HepG2 (cell line): ENCODE data around the gene PPP1R9A. TPM values are rescaled to one million over a fixed set of nuclear protein-coding genes. Genes with fewer than 3 reads are reported as not detected.

Experiments
- CHD4 ChIP-seq: fragments of 200-600 bp; sonication (generic); IDR thresholded peaks from 2 replicates; pipeline ENCODE4 v1.7.0; 2017; ENCODE audit warnings: mild to moderate bottlenecking, low read length, borderline replicate concordance
- CREM ChIP-seq, 2 experiments: sonication (generic) in 1 of 2; formaldehyde crosslinking in 1 of 2; IDR thresholded peaks; 2 replicates each; pipeline versions ENCODE4 v1.4.0 to v1.6.1; 2016 to 2020; ENCODE audit warnings: antibody characterized with exemption in 1 of 2, mild to moderate bottlenecking in 1 of 2, missing genetic modification reagents in 1 of 2
- ESRRA ChIP-seq: sonication (generic); formaldehyde crosslinking; IDR thresholded peaks from 2 replicates; pipeline ENCODE4 v1.5.1; 2020; ENCODE audit warnings: mild to moderate bottlenecking, low read depth, missing genetic modification reagents
- FOSL2 ChIP-seq: sonication (generic); formaldehyde crosslinking; IDR thresholded peaks from 2 replicates; pipeline ENCODE4 v1.4.0; 2020; ENCODE audit warnings: missing genetic modification reagents
- FOXA1 ChIP-seq, 2 experiments: fragments of 450-650 bp in 1 of 2; sonication (generic) in 1 of 2; formaldehyde crosslinking in 1 of 2; IDR thresholded peaks; 2 replicates each; pipeline versions ENCODE4 v1.4.0 to v1.6.1; 2016 to 2020; ENCODE audit warnings: missing genetic modification reagents in 1 of 2
- HMG20A ChIP-seq: IDR thresholded peaks from 2 replicates; pipeline ENCODE4 v1.6.1; 2016; ENCODE audit warnings: borderline replicate concordance
- HOXA5 ChIP-seq: sonication (generic); formaldehyde crosslinking; IDR thresholded peaks from 2 replicates; pipeline ENCODE4 v1.4.0; 2020; ENCODE audit warnings: missing genetic modification reagents
- KLF9 ChIP-seq: IDR thresholded peaks from 2 replicates; pipeline ENCODE4 v1.6.1; 2016; ENCODE audit warnings: low read depth
- NFKBIZ ChIP-seq: IDR thresholded peaks from 2 replicates; pipeline ENCODE4 v1.6.1; 2018; ENCODE audit warnings: missing genetic modification reagents, missing compliant biosample characterization
- NR2F2 ChIP-seq: IDR thresholded peaks from 2 replicates; pipeline ENCODE4 v1.6.1; 2012; ENCODE audit warnings: low read depth, inconsistent platforms, borderline replicate concordance
- POLR2A ChIP-seq, 2 experiments: IDR thresholded peaks; 2 replicates each; pipeline ENCODE4 v1.6.1; 2011; ENCODE audit warnings: low read depth in 2 of 2, low read length in 2 of 2, mild to moderate bottlenecking in 1 of 2, moderate library complexity in 1 of 2; ENCODE audit not compliant: insufficient read depth in 1 of 2
- RCOR2 ChIP-seq: IDR thresholded peaks from 2 replicates; pipeline ENCODE4 v1.6.1; 2016; ENCODE audit warnings: missing biosample characterization, missing genetic modification reagents
- SMYD3 ChIP-seq: sonication (generic); formaldehyde crosslinking; IDR thresholded peaks from 2 replicates; pipeline ENCODE4 v1.8.1; 2023; ENCODE audit warnings: mild to moderate bottlenecking, missing genetic modification reagents
- TBX3 ChIP-seq: fragments of 450-650 bp; IDR thresholded peaks from 2 replicates; pipeline ENCODE4 v1.6.1; 2017; ENCODE audit warnings: antibody characterized with exemption, mild to moderate bottlenecking, inconsistent platforms, borderline replicate concordance
- YY1 ChIP-seq: IDR thresholded peaks from 2 replicates; pipeline ENCODE4 v1.6.1; 2011; ENCODE audit warnings: low read length, low read depth, moderate library complexity, mild to moderate bottlenecking; ENCODE audit not compliant: insufficient read depth, insufficient replicate concordance
- ZFP1 ChIP-seq: IDR thresholded peaks from 2 replicates; pipeline ENCODE4 v1.6.1; 2016
- ZFP41 ChIP-seq: sonication (generic); formaldehyde crosslinking; IDR thresholded peaks from 2 replicates; pipeline ENCODE4 v1.4.0; 2020; ENCODE audit warnings: mild to moderate bottlenecking, missing genetic modification reagents, borderline replicate concordance
- ZNF225 ChIP-seq: sonication (generic); formaldehyde crosslinking; IDR thresholded peaks from 2 replicates; pipeline ENCODE4 v1.4.0; 2020; ENCODE audit warnings: mild to moderate bottlenecking, missing genetic modification reagents
- ZNF251 ChIP-seq: sonication (generic); formaldehyde crosslinking; IDR thresholded peaks from 2 replicates; pipeline ENCODE4 v1.9.0; 2021; ENCODE audit warnings: mild to moderate bottlenecking, missing genetic modification reagents
- ZNF337 ChIP-seq: sonication (generic); formaldehyde crosslinking; IDR thresholded peaks from 2 replicates; pipeline ENCODE4 v1.5.1; 2020; ENCODE audit warnings: missing genetic modification reagents, low read depth, mild to moderate bottlenecking, borderline replicate concordance
- ZNF350 ChIP-seq: sonication (generic); formaldehyde crosslinking; IDR thresholded peaks from 2 replicates; pipeline ENCODE4 v1.4.0; 2020; ENCODE audit warnings: mild to moderate bottlenecking, low read depth, missing genetic modification reagents, borderline replicate concordance
- ZNF841 ChIP-seq: sonication (generic); formaldehyde crosslinking; IDR thresholded peaks from 2 replicates; pipeline ENCODE4 v1.8.1; 2023; ENCODE audit warnings: missing genetic modification reagents, borderline replicate concordance
- polyA plus RNA-seq, 8 experiments: library from polyadenylated mRNA; depleted of rRNA in 3 of 8; stranded (reverse) in 7 of 8; unstranded in 1 of 8; fragments of >200 nt; fragmentation: Illumina TruSeq in 4 of 8; extraction: Trizol in 4 of 8; gene quantifications; 2 replicates each; pipeline versions ENCODE4 v1.2.1 to v1.2.3, GENCODE V29; 2011 to 2016; ENCODE audit warnings: low read depth in 4 of 8, missing spikeins in 1 of 8, mixed read lengths in 1 of 8; ENCODE audit not compliant: insufficient read depth in 1 of 8
- total RNA-seq, 5 experiments: library from RNA; depleted of rRNA; stranded (reverse); fragments of >200 nt; fragmentation: Illumina TruSeq; extraction: Trizol; gene quantifications; 2 replicates each; pipeline ENCODE4 v1.2.3, GENCODE V29; 2016; ENCODE audit warnings: low read depth in 1 of 5
- TF ChIP-seq, protein P1 (sequence below): sonication (generic); formaldehyde crosslinking; conservative IDR thresholded peaks from 2 replicates; pipeline ENCODE4 v1.8.0; 2022; ENCODE audit warnings: missing genetic modification reagents
- TF ChIP-seq, protein P2 (sequence below): sonication (generic); formaldehyde crosslinking; IDR thresholded peaks from 2 replicates; pipeline ENCODE4 v1.4.0; 2020; ENCODE audit warnings: mild to moderate bottlenecking, missing genetic modification reagents
- TF ChIP-seq, protein P3 (sequence below): sonication (generic); formaldehyde crosslinking; IDR thresholded peaks from 2 replicates; pipeline ENCODE4 v1.4.0; 2020; ENCODE audit warnings: missing genetic modification reagents, borderline replicate concordance

PPP1R9A gene
- total and polyA plus RNA-seq, 2 of the 13 experiments (the other 11 are each of a cell fraction or from before 2014, with no cell fraction given) = 11.4 to 31.9 TPM

DNA sequence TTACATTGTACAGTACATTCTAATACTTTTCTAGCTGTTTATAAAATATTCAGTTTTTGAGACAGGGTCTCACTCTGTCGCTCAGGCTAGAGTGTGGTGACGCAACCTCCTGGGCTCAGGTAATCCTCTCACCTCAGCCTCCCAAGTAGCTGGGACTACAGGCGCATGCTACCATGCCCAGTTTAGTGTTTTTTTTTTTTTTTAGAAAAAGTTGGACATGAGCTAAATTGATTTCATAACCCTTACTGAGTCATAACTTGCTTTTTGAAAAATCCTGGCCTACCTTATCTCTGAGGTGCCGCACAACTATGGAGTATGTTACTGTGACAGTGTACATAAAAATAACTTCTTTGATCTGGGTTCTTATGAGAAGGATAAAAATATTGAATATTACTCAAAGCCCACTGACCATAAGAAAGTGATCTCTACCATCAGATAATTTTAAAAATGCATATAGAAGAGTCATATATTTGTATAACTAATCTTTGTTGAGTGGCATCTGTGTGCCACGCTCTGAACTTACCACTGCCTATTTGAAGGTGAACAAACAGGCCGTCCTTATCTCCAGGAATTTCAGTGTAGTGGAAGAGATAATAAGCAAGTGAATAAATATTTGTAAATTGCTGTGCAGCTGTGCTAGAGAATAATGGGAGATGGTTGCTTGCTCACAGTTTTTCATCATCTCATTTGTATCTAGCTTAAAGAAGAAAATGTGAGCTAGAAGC, 73.2 kb downstream of the PPP1R9A start (continued):
- TF ChIP-seq NFKBIZ (0 out of 2 replicates have a peak, but pooled peaks have one; percentile 44), POLR2A (IDR thresholded peaks at IDR 0.05; ENCODE audit: insufficient read depth in 1 of 2, low read depth in 2 of 2, low read length in 2 of 2) (no peak), RCOR2 (0 out of 2 replicates have a peak, but pooled peaks have one; percentile 28), ZNF251 (CRISPR knock-in tag) (no peak), KLF9 (0 out of 2 replicates have a peak, but pooled peaks have one; percentile 41), ZFP1 (CRISPR knock-in tag) (0 out of 2 replicates have a peak, but pooled peaks have one; percentile 40), ZNF841 (CRISPR knock-in tag) (no peak), FOXA1 (IDR thresholded peaks at IDR 0.05) (no peak), FOXA1 (CRISPR knock-in tag; IDR thresholded peaks at IDR 0.05) (peak; percentile 82), NR2F2 (peak; percentile 75), ZNF337 (CRISPR knock-in tag) (no peak), ZNF350 (CRISPR knock-in tag) (no peak), ESRRA (no peak), FOSL2 (CRISPR knock-in tag) (peak; percentile 80), ZNF225 (CRISPR knock-in tag) (no peak), HOXA5 (CRISPR knock-in tag) (no peak), ZFP41 (no peak), SMYD3 (CRISPR knock-in tag) (no peak), YY1 (no peak), CREM (IDR thresholded peaks at IDR 0.05) (peak; percentile 86), CREM (CRISPR knock-in tag; IDR thresholded peaks at IDR 0.05) (no peak), HMG20A (peak; percentile 83; the same call in 1 of the 2 replicates), CHD4 (peak; percentile 41; the same call in 1 of the 2 replicates), TBX3 (peak; percentile 77; the same call in 1 of the 2 replicates)
- TF ChIP-seq, protein P1, sequence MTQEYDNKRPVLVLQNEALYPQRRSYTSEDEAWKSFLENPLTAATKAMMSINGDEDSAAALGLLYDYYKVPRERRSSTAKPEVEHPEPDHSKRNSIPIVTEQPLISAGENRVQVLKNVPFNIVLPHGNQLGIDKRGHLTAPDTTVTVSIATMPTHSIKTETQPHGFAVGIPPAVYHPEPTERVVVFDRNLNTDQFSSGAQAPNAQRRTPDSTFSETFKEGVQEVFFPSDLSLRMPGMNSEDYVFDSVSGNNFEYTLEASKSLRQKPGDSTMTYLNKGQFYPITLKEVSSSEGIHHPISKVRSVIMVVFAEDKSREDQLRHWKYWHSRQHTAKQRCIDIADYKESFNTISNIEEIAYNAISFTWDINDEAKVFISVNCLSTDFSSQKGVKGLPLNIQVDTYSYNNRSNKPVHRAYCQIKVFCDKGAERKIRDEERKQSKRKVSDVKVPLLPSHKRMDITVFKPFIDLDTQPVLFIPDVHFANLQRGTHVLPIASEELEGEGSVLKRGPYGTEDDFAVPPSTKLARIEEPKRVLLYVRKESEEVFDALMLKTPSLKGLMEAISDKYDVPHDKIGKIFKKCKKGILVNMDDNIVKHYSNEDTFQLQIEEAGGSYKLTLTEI = no peak
- TF ChIP-seq, protein P2, sequence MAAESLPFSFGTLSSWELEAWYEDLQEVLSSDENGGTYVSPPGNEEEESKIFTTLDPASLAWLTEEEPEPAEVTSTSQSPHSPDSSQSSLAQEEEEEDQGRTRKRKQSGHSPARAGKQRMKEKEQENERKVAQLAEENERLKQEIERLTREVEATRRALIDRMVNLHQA (CRISPR knock-in tag) = no peak
- TF ChIP-seq, protein P3, sequence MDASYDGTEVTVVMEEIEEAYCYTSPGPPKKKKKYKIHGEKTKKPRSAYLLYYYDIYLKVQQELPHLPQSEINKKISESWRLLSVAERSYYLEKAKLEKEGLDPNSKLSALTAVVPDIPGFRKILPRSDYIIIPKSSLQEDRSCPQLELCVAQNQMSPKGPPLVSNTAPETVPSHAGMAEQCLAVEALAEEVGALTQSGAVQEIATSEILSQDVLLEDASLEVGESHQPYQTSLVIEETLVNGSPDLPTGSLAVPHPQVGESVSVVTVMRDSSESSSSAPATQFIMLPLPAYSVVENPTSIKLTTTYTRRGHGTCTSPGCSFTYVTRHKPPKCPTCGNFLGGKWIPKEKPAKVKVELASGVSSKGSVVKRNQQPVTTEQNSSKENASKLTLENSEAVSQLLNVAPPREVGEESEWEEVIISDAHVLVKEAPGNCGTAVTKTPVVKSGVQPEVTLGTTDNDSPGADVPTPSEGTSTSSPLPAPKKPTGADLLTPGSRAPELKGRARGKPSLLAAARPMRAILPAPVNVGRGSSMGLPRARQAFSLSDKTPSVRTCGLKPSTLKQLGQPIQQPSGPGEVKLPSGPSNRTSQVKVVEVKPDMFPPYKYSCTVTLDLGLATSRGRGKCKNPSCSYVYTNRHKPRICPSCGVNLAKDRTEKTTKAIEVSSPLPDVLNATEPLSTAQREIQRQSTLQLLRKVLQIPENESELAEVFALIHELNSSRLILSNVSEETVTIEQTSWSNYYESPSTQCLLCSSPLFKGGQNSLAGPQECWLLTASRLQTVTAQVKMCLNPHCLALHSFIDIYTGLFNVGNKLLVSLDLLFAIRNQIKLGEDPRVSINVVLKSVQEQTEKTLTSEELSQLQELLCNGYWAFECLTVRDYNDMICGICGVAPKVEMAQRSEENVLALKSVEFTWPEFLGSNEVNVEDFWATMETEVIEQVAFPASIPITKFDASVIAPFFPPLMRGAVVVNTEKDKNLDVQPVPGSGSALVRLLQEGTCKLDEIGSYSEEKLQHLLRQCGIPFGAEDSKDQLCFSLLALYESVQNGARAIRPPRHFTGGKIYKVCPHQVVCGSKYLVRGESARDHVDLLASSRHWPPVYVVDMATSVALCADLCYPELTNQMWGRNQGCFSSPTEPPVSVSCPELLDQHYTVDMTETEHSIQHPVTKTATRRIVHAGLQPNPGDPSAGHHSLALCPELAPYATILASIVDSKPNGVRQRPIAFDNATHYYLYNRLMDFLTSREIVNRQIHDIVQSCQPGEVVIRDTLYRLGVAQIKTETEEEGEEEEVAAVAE = 0 out of 2 replicates have a peak, but pooled peaks have one; percentile 31
